ENCODE data around the gene ACSBG1.

The ACSBG1 gene

DNA sequence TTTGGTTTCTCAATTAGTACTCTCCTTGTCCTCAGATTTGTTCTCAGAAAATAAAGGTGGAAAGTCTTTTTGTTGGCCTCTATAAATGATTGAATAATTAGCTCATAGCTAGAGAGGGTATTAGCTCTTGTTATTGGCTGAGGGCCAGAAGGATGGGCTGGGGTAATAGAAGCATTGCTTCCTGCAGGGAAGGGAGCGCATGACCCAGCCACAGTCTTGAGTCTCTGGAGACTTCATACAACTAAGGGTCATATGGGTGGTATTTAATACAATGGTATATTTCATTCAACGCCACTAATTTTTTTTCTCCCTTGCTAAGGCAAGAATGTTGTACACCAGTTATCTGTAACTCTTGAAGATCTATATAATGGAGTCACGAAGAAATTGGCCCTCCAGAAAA, 38.4 kb upstream of the ACSBG1 start:
- no peak for TF ChIP-seq CTCF (IDR thresholded peaks at IDR 0.05)
- H3K36me3 Mint-ChIP-seq (ENCODE audit: low read depth): no peaks in the 10 kb centered on the region
- no peak overlapping the region for H3K4me3 Mint-ChIP-seq
- H3K27me3 Mint-ChIP-seq (ENCODE audit: low read depth, poor library complexity): peaks cover 26% of the 10 kb centered on the region
- no peaks in the 10 kb centered on the region for H3K4me1 Mint-ChIP-seq
- DNase-seq: no peak
- H3K9me3 Mint-ChIP-seq: no peaks in the 10 kb centered on the region
- no peak overlapping the region for H3K27ac Mint-ChIP-seq

DNA sequence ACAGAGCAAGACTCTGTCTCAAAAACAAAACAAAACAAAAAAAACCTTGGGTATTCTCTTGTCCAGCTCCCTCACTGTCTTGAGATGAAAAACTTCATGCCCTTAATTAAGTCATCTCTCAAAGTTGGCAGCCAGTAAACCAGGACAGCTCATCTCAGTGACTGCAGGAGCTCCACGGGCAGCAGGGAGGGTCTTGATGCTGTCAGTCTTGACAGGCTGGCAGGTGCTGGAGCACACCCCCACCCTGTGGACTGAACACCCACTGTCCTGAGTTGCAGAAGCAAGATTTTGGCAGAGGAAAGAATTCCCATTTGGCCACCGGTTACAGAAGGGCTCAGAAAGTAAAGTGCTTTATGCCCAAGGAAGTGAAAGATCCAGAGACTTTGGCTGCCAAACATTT, 38.0 kb upstream of the ACSBG1 start:
- no peaks in the 10 kb centered on the region for H3K9me3 Mint-ChIP-seq
- H3K27ac Mint-ChIP-seq: no peak overlapping the region
- no peak overlapping the region for H3K4me3 Mint-ChIP-seq
- H3K4me1 Mint-ChIP-seq: no peaks in the 10 kb centered on the region
- TF ChIP-seq CTCF (IDR thresholded peaks at IDR 0.05): no peak
- DNase-seq: no peak
- peaks cover 30% of the 10 kb centered on the region for H3K27me3 Mint-ChIP-seq (ENCODE audit: low read depth, poor library complexity)
- H3K36me3 Mint-ChIP-seq (ENCODE audit: low read depth): no peaks in the 10 kb centered on the region

- no peak overlapping the region for H3K27ac Mint-ChIP-seq
- no peak for TF ChIP-seq CTCF (IDR thresholded peaks at IDR 0.05)
Measured at GRCh38 chr15:78266806-78267205, 32.4 kb upstream of the ACSBG1 start.

DNA sequence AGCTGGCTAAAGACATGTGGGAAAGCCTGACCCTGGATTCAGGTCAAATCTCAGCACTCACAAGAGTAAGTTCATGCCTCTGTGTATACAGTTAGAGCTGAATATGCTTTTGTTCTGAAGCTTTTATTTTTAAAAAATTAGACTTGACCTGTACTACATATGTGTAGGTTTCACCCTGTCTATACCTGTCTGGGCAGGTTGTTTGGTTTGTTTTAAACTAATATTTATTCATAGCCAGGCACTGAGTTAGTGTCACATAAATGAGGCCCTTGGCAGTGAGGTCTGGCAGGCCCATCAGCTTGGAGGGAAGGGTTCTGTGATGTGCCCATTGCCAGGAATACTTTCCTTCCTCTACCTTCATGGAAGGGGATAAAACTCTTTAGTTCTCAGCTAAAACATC, 31.9 kb upstream of the ACSBG1 start:
- Mint-ChIP-seq H3K36me3 (ENCODE audit: low read depth) (no peaks in the 10 kb centered on the region), H3K27ac (no peak overlapping the region), H3K9me3 (no peaks in the 10 kb centered on the region), H3K4me1 (no peaks in the 10 kb centered on the region), H3K4me3 (no peak overlapping the region), H3K27me3 (ENCODE audit: low read depth, poor library complexity) (peaks cover 37% of the 10 kb centered on the region)
- no peak for TF ChIP-seq CTCF (IDR thresholded peaks at IDR 0.05)
- no peak for DNase-seq

More at GRCh38 chr15:78266806-78267205, 32.4 kb upstream of the ACSBG1 start:
- Mint-ChIP-seq H3K36me3 (ENCODE audit: low read depth) (no peaks in the 10 kb centered on the region), H3K4me1 (no peaks in the 10 kb centered on the region), H3K4me3 (no peak overlapping the region), H3K9me3 (no peaks in the 10 kb centered on the region), H3K27me3 (ENCODE audit: low read depth, poor library complexity) (peaks cover 37% of the 10 kb centered on the region)
- DNase-seq: no peak

DNA sequence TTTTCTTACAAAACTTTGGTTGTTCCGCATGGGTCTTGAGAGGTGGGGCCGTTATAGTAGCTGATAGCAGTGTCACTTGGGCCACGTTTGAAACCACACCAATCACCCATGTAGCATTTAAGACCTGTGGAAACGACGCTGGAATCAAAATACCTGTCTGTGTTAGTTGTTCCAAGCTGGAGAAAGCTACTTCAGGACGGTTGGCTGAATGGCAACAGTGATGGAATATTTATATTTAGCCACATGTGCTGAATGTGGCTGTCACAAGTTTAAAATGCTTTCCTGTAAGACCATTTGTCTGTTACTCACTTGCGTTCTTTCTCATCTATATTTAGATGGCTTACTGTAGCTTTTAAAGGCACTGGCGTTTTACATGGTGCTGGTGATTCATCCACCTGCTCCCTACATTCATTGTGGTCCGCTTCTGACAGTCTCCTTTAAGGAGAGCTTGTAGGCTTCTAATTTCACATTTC, 31.4 kb upstream of the ACSBG1 start:
- H3K27ac Mint-ChIP-seq: no peak overlapping the region
- no peak for TF ChIP-seq CTCF (IDR thresholded peaks at IDR 0.05)

DNA sequence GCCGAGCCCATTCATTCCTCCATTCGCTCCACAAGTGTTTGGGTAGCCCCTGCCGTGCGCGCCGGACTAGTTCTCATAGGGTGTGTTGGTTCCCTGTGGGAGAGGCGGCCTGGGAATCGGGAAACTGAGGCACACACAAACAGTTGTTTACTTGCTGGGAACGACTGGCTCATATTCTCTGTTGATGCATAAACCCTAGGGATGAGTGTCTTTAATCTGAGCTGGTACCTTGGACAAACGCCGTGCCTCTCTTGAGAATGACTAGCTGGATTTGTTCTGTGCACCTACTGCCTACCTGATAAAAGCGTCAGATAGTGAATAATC, 30.7 kb upstream of the ACSBG1 start:
- H3K4me1 Mint-ChIP-seq: peaks cover 5% of the 10 kb centered on the region
- no peak for TF ChIP-seq CTCF (IDR thresholded peaks at IDR 0.05)
- H3K36me3 Mint-ChIP-seq (ENCODE audit: low read depth): no peaks in the 10 kb centered on the region
- H3K9me3 Mint-ChIP-seq: no peaks in the 10 kb centered on the region
- H3K27ac Mint-ChIP-seq: no peak overlapping the region
- peaks cover 37% of the 10 kb centered on the region for H3K27me3 Mint-ChIP-seq (ENCODE audit: low read depth, poor library complexity)
- no peak for DNase-seq
- no peak overlapping the region for H3K4me3 Mint-ChIP-seq

More for the DNA sequence above, 31.4 kb upstream of the ACSBG1 start:
- H3K27me3 Mint-ChIP-seq (ENCODE audit: low read depth, poor library complexity): peaks cover 37% of the 10 kb centered on the region
- DNase-seq: no peak
- no peaks in the 10 kb centered on the region for H3K9me3 Mint-ChIP-seq
- no peak overlapping the region for H3K4me3 Mint-ChIP-seq
- H3K4me1 Mint-ChIP-seq: no peaks in the 10 kb centered on the region
- no peaks in the 10 kb centered on the region for H3K36me3 Mint-ChIP-seq (ENCODE audit: low read depth)
